ENCODE data around the gene RNF212B. TPM values are rescaled to one million over a fixed set of nuclear protein-coding genes. Genes with fewer than 3 reads are reported as not detected.
A peak's percentile ranks its signal among the peaks of the same experiment; 100 is the strongest.

The RNF212B gene
- total RNA-seq, 1 donor from 2014 or later = not detected

DNA sequence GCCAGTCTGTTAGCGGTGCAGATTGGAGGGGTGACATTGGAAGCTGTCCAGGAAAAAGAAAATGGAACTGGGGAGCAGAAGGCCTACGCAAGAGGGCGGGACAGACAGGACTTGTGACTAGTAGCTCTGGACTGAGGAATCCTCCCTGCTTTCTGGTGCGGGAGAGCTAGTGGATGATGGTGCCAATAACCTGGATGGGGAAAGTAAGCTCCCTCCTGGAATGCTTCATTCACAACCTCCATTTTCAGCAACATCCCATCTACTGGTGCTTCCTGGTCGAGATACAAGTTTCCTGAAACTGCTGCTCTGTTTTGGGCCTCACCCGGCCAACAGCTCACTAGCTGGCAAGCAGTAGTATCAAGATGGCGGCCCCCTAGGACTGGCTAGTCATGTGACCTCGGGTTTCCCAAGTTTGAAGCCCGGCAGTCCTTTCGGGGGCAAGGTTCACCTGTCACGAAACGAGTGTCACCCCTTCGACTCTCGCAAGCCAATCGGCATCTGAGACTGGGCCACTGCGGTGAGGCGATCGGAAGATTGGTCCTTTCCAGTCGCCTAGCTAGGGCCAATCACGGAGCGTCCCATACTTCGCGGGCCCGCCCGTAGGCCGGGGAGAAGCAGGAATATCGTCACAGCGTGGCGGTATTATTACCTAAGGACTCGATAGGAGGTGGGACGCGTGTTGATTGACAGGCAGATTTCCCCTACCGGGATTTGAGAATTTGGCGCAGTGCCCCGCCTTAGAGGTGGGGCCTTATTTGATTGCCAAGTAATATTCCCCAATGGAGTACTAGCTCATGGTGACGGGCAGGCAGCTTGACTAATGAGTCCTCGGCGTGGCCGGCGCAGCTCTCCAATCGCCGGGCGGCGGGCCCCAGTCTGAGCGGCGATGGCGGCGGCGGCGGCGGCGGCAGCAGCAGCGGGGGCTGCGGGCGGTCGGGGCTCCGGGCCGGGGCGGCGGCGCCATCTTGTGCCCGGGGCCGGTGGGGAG is 83.1 kb downstream of the RNF212B start, which contains the start of gene PABPN1:
TSS of gene PABPN1 (plus strand) at position 874 of the 988 bp plus-strand sequence. CDS start at position 887, 13 bp downstream.
- DNase-seq (ENCODE audit: low read depth, low spot score) = peak; percentile 100

DNA sequence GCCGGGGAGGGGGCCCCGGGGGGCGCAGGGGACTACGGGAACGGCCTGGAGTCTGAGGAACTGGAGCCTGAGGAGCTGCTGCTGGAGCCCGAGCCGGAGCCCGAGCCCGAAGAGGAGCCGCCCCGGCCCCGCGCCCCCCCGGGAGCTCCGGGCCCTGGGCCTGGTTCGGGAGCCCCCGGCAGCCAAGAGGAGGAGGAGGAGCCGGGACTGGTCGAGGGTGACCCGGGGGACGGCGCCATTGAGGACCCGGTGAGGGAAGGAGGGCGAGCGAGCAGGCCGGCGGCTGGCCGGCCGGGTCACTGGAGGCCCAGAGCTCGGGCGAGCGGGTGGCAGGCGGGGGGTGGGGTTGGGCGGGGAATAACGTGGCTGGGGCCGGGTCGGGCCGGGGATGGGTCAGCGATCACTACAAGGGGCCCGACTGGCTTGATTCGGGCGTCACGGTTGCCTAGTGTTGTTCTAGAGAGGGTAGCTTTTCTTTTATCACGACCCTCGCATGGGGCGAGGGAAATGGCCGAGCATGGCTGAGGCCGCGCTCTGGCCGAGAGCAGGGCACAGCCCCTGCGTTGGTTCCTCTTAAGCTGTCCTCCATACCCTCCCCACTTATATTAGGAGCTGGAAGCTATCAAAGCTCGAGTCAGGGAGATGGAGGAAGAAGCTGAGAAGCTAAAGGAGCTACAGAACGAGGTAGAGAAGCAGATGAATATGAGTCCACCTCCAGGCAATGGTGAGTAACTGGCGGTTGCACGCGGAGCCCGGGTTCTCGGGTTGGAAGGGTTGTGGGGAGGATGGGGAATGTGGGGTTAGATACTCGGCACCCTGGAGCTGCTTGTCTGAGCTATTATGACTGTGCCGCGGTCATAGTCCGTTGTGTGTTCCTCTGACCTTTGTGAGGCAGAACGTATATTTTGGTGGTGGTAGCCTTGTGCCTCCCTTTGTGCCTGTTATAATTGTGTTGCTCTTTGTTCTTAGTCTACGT is 84.1 kb downstream of the RNF212B start:
- no peak for DNase-seq (ENCODE audit: low read depth, low spot score)

Other genes with a start within 250 kb of the RNF212B start
- 7.5 and 8.0 TPM in 2 replicates for gene C14orf93, start 227.8 kb upstream of the RNF212B start, total RNA-seq
- 302 and 331 TPM in 2 replicates for gene PSMB5, start 203.0 kb upstream of the RNF212B start, total RNA-seq
- gene PSMB11, start 195.7 kb upstream of the RNF212B start, total RNA-seq = not detected in 2 replicates
- gene CDH24, start 180.4 kb upstream of the RNF212B start, total RNA-seq = 6.3 and 13.9 TPM in 2 replicates
- gene ACIN1, start 142.8 kb upstream of the RNF212B start, total RNA-seq = 62.8 and 98.6 TPM in 2 replicates
- gene C14orf119, start 142.4 kb upstream of the RNF212B start, total RNA-seq = 48.5 and 52.5 TPM in 2 replicates
- gene CIROP, start 132.9 kb upstream of the RNF212B start, total RNA-seq = not detected in 2 replicates
- not detected in 2 replicates for gene CEBPE, start 118.7 kb upstream of the RNF212B start, total RNA-seq
- 0.46 and 0.78 TPM in 2 replicates for gene SLC7A8, start 54.3 kb upstream of the RNF212B start, total RNA-seq
- gene HOMEZ, start 48.2 kb downstream of the RNF212B start, total RNA-seq = 4.0 and 5.8 TPM in 2 replicates
- gene PPP1R3E, start 64.9 kb downstream of the RNF212B start, total RNA-seq = 1.8 and 2.0 TPM in 2 replicates
- gene BCL2L2, start 68.9 kb downstream of the RNF212B start, total RNA-seq = 17.5 and 18.3 TPM in 2 replicates
- gene PABPN1, start 83.5 kb downstream of the RNF212B start, total RNA-seq = 132 and 144 TPM in 2 replicates
- 0.99 and 5.7 TPM in 2 replicates for gene SLC22A17, start 115.0 kb downstream of the RNF212B start, total RNA-seq
- not detected in 2 replicates for gene EFS, start 127.2 kb downstream of the RNF212B start, total RNA-seq
- not detected in 2 replicates for gene IL25, start 134.9 kb downstream of the RNF212B start, total RNA-seq
- gene CMTM5, start 139.1 kb downstream of the RNF212B start, total RNA-seq = not detected in 2 replicates
- not detected in 2 replicates for gene MYH6, start 170.3 kb downstream of the RNF212B start, total RNA-seq
- gene MYH7, start 197.7 kb downstream of the RNF212B start, total RNA-seq = not detected in 2 replicates
- gene NGDN, start 231.8 kb downstream of the RNF212B start, total RNA-seq = 51.7 and 58.2 TPM in 2 replicates

All from pulmonary artery endothelial cell (primary cell).